GM19463 (cell line): ENCODE results near the gene SHROOM2.
"Not testable (repeated sequence)": the region's sequence is repeated elsewhere in the genome, so short reads cannot be mapped to it uniquely, and the experiment has no call there.

Experiments
- ATAC-seq: cut with Tn5 transposase; IDR thresholded peaks from one replicate; pipeline ENCODE4 v1.9.1; 2021; ENCODE audit warnings: mild to moderate bottlenecking, moderate library complexity; ENCODE audit not compliant: unreplicated experiment

The SHROOM2 gene

DNA sequence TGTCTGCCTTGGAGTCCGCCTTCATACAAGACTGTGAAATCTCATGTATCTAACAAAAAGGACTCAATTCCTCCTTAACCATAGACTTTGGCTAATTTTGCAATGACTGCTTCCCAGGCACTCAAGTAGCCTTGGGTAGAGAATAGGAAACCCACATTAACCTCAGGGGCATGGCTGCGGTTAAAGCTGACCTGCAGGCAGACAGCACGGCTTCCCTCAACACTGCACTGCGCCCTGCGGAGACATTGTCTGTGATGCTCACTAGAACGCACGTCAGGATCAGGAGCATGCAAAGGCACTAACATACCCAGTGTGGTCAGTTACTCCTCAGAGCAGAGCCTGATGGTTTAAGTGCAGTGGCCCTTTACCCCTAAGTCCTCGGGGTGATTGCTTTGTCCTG, 10.3 kb upstream of the SHROOM2 start:
- ATAC-seq: no peak

DNA sequence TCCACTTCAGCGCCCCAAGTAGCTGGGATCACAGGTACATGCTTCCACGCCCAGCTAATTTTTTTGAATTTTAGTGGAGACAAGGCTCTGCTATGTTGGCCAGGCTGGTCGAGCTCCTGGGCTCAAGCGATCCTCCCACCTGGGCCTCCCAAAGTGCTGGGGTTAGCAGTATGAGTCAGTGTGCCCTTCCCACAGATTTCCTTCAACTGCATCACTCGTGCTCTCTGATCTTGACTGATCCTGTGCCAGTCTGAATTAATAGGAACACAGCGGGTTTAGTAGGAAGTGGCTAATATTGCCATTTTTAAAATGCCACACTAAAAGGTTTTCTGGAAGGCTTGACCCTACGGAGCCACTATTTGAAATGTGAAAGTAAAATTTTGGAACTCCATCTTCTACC, 4.3 kb upstream of the SHROOM2 start:
- ATAC-seq: no peak

DNA sequence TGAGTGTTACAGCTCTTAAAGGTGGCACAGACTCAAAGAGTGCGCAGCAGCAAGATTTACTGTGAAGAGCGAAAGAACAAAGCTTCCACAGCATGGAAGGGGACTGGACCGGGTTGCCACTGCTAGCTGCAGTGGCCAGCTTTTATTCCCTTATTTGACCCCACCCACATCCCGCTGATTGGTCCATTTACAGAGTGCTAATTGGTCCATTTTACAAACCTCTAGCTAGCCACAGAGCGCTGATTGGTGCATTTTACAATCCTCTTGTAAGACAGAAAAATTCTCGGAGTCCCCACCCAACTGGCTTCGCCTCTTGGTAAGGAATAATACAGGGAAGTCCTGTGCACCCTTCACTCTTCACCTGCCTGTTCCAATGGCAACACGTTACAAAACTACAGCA, 1.9 kb upstream of the SHROOM2 start:
- ATAC-seq: no peak

DNA sequence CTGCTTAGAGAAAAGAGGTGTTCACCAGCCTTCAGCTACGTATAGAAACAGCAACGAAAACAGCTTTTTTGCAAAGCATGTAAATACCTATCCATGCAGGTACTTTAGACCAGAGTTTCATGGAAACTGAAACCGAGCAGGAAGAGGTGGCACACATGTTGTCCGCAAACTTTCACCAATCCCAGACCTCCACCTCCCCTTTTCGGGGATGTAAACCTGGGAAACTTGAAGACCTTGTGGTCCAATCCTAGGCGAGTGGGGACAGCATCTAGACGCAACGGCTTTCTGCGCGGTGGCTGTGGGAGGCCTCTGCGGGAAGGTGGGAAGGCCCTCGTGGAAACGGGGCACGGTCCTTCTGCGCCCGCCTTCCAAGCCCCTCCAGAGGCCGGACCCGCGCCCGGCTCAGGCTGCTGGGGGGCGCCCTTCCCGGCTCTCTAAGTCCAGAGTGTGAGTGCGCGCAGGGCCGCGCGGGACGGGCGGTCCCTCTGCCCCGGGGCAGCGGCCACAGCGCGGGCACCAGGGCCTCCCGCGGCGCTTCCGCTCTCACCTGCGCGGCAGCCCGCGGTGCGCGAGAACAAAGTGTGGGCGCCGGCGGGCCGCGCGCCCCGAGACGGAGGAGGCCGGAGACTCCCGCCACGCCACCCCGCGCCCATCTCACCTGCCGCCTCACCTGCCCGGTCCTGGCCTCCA, 830 bp upstream of the SHROOM2 start:
- no peak for ATAC-seq

DNA sequence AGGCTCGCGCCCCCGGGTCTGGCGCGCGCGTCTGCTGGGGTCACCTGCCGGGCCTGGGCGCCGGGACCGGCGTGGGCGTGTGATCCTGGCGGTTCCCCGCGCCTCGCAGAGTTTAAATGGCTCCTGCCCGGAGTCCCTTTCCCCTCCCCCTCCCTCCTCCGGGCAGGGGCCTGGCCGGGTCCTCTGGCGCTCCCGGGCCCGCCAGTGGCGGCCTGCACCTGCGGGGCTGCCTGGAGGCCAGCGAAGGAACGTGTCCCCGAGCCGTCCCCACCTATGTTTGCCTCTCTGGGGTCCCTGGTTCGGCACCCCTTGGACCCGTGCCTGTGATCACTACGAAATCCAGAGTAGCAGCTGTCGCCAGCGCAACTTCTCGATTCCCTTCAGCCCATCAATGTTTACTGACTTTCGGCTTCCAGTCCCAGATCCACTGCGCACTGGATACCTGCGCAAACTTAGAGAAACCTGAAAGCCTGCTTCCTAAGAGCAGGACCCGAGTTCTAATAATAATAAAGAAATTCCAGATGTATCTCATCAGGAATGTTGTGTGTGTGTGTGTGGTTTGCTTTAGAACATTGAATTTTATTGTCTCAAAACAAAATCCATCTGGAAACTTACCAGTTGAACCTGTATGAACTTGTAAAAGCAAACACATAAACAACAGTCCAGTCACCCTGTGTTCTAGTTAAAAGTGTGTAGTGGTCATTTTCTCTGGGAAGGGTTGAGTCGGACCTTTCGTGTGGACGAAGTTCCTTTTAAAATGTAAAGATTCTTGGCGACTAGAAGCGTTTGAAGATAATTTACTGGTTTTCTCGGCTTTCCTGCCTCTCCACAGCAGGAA, 788 bp downstream of the SHROOM2 start:
- ATAC-seq: no peak

DNA sequence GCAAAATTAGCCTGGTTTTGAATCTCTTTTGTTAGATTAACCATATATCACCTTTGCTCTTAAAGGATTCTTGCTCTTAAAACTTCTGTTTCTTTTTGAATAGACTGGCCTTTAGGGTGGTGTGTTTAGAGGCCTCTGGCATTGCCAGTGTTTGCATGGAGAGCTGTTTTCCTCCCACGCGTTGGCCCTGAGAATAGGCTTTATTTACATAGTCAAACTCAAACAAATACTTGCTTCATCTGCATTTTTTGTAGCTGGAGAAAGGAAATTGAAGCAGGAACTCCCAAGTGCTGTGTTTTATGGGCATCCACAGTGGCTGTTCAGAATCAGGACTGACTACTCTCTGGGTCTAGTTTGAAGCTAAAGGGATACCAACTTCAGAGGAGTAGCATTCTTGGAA, 2.7 kb downstream of the SHROOM2 start:
- ATAC-seq: no peak

DNA sequence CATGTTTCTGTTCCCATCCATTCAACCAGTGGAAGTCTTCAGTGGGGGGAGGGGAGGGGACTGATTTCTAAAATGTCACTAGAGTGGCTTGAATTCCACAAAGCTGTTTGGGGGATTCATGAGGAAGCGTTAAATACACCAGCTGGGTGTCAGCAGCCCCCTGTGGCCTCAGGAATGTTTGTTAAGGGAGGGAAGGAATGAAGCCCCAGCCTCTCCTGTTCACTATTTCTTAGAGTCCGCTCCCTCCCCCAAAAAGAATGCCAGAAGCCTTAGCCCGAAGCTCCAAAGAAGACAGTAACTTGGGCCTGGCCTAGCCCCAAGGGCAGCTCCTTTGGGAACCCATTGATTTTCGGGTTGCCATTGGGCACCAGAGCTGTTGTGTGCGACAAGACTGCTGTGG, 3.3 kb downstream of the SHROOM2 start:
- ATAC-seq: no peak

DNA sequence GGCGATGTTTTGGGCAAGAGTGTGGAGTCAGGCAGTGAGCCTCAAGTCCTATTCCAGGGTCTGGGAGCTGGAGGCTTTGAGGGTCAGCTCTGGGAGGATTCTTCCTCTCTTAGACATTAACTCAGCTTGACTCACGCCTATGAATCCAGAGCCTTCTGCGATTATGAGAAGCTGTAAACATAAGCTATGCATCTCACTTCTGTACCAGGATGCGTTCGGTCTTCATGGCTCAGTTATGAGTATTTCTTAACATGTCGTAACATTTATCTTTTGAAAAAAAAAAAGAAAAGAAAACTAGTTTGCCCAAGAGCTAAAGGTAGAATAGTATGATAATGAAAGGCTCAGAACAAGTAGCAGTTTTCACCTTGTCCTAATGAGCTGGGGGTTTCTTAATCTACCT, 4.6 kb downstream of the SHROOM2 start:
- no peak for ATAC-seq

DNA sequence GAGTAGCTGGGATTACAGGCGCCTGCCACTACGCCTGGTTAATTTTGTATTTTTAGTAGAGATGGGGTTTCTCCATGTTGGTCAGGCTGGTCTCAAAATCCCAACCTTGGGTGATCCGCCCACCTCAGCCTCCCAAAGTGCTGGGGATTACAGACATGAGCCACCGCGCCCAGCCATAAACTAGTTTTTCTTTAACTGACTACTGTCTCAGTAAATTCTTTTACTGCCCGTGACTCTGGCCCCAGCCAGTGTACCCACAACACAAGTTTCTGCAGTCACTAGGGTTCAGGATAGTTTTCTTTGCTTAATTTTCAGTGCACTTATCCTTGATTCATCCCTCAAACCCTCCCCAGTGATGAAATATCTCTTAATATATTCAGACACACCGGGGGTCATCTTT, 8.3 kb downstream of the SHROOM2 start:
- no peak for ATAC-seq

DNA sequence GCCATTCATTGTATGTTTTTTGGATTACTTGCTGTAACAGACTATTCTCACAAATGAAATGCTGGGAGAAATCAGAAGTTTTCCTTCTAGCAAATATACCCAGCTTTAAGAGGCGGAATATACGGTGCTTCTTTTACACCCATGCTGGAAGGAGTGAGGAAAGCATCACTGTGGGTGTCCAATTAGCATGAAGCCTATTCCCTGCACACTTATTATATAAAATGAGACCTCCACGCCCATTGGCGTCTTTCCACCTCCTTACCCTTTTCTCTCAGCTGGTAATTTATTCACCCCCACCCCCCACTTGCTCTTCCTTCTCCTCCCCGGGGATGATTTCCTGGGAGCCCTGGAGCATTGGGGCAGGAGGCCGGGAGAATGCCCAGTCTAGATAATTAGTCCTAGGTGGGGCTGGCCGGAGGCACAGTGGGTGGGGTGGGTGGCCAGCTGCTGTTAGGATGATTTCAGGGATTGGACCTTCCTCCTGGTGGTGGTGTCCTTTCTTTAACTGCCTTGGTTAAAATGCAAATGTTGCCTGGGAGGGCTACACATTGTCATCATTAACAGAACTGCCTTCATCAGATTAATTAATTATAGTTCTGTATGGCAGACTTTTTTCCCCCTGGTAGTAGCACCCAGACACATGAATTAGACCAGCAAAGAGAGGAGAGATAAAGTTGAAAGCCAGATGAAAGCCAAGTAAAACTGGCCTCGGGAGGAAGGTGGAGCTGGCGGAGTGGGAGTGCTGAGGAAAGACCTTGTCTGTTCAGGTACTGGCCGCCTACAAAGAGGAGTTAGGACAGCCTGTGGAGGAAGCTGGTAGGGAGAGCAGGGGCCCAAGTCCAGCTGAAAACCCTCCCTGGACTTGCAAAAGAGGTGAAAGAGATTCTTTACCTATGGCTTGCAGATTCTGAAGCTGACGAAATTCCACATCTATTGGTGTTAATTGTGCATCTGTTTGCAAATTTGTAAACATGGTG, 11.4 kb downstream of the SHROOM2 start:
- ATAC-seq: no peak

DNA sequence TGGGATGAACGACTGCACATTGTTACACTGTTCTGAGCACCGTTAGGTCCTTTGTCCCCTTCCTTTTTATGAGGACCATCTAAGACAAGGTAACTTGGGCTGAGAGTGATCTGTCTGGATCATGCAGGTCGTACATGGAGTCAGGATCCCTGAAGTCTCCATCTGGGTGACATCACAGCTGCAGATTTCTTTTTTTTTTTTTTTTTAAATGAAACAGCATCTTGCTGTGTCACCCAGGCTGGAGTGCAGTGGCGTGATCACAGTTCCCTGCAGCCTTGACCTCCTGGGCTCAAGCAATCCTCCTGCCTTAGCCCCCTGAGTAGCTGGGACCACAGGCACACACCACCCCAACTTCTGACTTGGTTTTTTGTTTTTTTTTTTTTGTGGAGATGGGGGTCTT, 16.5 kb downstream of the SHROOM2 start:
- no peak for ATAC-seq

DNA sequence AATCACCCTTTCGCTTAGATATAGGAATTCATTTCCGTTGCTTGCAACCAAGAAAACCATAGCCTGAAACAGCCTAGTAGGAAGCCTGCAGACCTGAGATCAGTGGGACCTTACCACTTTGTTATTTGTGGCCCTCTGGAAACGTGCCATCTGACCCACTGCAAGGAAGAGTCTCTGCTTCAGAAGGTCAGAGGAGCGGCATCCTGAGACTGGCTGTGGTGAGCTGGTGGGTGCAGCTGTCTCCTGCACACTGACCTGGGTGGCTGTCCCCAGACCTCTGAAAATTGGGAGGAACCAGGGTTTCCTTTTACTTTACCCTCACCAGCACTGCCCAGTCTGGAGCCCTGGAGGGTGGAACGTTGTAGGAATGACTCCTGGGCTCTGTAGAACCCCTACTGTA, 18.2 kb downstream of the SHROOM2 start:
- no peak for ATAC-seq

DNA sequence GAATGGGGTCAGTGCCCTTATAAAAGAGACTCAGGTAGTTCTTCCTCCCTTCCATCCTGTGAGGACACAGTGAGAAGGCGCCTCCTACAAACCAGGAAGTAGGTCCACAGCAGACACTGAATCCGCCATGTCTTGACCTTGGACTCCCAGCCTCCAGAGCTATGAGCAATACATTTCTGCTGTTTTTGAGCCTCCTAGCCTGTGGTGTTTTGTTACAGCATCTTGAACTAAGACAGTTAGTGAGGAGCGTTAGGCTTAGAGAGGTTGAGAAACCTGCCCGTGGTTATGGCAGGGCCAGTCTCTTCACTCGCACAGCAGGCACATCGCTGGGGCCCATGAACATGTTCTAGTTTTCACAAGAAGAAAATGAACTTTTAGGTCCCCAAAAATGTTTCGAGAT, 19.7 kb downstream of the SHROOM2 start:
- no peak for ATAC-seq

DNA sequence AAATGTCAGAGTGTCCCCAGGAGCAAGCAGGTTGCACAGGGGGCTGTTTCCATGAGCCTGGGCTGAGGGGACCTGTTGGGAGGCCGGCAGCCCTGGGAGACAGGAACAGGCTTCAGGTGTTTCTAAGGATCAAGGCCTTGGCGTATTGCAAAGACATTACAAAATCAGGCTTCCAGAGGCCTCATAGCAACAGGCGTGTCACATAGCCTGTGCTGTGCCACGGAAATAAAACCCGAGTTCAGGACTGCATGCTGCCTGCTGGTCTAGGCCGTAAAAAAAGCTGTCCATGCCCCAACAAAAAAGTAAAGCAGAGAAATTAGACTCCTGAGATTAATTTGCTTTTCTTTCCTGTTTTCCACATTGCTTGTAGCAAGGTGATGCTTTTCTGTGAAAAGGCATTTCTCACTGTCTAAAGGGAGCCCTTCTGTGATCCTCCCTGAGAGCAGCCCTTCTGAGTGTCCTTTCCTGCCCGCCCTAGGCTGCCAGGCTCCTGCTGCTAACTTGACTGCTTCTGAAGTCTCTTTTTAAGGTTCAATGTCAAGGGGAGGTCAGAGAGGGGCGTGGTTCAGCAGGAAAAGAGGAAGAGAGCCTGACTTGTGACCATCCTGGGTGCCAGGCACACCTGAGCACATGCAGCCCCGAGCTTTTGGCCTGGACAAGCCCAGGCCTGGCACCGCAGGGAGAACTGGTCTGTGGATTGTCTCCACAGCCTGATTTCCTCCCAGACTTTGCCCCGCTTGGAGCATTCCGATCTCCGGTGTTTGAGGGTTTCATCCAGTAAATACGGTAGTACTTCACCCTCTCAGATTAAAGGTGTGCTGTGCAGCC, 21.3 kb downstream of the SHROOM2 start:
- no peak for ATAC-seq

DNA sequence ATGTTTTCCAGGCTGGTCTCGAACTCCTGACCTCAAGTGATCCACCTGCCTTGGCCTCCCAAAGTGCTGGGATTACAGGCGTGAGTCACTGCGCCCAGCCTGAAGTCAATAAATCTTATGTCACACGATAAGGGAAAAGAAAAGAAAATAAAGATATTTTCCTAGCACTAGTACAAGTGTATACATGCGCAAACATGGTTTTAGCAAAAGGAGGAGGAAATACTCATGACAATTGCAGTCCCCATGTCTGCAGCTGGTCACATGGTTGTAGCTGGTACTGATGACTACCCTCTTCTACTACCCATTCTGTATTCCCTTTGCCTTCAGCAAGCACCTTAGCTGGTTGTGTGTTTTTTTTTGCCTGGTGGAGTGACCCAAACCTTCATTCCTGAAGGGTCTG, 23.6 kb downstream of the SHROOM2 start:
- not testable (repeated sequence) for ATAC-seq

DNA sequence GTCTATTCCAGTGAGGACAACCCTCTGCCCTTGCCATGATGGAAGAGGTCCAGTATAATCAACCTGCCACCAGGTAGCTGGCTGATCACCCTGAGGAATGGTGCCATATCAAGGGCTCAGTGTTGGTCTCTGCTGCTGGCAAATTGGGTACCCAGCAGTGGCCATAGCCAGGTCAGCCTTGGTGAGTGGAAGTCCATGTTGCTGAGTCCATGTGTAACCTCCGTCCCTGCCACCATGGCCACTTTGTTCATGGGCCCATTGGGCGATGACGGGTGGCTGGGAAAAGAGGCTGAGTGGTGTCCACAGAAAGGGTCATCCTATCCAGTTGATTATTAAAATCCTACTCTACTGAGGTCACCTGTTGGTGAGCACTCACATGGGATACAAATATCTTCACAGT, 24.9 kb downstream of the SHROOM2 start:
- ATAC-seq: not testable (repeated sequence)

DNA sequence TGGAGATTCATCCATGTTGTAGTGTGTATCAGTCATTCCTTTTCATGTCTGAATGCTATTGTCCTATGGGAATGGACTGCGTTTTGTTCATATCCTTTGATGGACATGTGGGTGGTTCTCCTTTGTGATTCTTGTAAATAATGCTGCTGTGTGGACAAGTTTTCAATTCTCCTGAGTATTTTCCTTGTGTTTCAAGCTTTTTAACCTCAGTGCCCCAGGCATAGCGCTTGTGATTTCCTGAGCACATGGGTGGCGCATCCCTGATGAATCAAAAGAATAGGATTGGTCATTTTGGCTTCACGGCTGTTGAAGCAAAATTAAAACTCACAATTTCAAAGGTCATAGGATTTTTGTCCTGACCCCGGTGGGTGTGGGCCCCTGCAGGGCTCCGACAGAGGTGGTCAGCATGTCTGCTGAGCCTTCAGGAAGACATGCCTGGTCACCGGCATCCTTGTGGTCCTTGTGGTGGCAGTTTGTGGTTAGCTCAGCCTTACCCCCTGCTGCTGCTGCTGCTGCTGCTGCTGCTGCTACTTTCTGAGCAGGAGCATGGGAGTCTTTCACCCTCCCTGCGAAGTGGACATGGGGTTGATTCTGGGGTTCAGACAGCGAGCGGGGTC, 30.0 kb downstream of the SHROOM2 start:
- no peak for ATAC-seq

DNA sequence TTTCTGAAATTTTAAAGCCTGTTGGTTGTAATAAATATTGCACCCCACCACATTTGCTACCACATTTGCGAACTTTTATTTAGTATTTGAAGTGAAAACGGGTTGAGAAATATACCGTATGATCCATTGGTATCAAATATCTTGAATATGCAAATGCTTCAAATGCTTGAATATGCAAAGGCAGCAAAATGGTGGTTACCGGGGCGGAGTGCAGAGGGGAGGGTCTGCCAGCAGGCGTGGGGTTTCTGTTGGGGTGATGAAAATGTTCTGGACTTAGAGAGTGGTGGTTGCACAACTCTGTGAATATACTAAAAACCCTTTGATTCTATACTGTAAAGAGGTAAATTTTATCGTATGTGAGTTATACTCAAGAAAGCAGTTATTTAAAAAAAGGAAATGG, 35.3 kb downstream of the SHROOM2 start:
- ATAC-seq: no peak

DNA sequence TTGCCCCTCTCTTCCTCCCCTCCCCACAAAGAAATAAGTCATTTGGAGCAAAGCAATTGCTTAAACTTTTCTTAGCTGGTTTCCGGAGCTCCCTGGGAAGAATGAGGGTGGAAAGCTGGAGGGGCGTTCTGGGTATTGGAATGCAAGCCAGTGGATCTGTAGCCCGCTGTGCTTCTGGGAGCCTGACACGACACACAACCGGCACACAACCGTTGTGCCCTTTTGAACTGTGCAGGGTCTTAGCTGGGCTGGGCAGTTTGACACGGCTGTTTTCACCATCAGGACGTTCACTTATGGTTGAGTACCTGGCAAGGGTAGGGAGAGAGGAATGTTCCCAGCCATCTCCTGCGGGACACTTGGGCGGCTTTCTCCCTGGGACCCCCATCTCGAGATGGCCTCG, 38.3 kb downstream of the SHROOM2 start:
- no peak for ATAC-seq

DNA sequence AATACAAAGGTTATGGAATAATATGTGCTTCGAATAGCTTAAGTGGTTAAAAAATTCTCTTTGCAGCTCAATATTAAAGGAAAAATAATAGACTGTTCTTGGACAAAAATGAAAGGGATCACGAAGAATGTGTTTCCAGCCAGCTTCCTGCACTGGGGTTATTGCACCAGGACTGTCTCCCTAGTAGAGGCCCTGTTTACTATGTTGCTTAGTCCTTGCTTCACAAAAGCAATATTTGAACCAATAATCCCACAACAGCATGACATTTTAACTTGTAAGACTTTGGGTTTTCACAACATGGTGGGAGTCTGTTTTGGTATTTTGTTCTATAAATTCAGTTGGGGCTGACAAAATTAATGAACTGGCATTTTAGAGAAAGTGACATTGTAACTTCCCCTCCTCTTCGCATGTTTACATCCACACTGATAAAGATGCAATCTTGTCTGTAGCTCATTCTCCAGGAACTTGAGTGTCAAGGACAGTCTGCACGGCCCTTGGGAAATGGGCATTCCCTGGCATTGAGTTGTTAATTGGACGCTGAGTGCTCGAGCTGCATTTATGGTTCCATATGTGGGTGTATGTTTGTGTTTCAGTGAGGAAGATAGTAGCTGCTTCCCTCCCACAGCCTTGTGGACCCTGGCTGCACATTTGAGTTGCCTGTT, 39.0 kb downstream of the SHROOM2 start:
- ATAC-seq: no peak
